GM18907 (cell line): ENCODE measurements around the gene RNF175.

Experiments used
- ATAC-seq: cut with Tn5 transposase; IDR thresholded peaks from one replicate; pipeline ENCODE4 v1.9.1; 2021; ENCODE audit warnings: mild to moderate bottlenecking, moderate library complexity; ENCODE audit not compliant: unreplicated experiment

The RNF175 gene

GRCh38 chr4:153759407-153760316 is at the start of gene RNF175:
RNF175 (minus strand) TSS chr4:153760024; CDS start chr4:153759862, 162 bp downstream.
- ATAC-seq = no peak

GRCh38 chr4:153809307-153809706 is 49.5 kb upstream of the RNF175 start:
- peak; percentile 66 for ATAC-seq

GRCh38 chr4:153808175-153808574 is 48.4 kb upstream of the RNF175 start:
- no peak for ATAC-seq

- ATAC-seq = no peak
Measured at GRCh38 chr4:153806073-153806472, 46.2 kb upstream of the RNF175 start.

- ATAC-seq = no peak
Measured at GRCh38 chr4:153804722-153805121, 44.9 kb upstream of the RNF175 start.

- ATAC-seq = no peak
Measured at GRCh38 chr4:153799694-153800074, 39.9 kb upstream of the RNF175 start.

- no peak for ATAC-seq
Measured at GRCh38 chr4:153798901-153799693, 39.3 kb upstream of the RNF175 start.

- ATAC-seq = no peak
Measured at GRCh38 chr4:153798420-153798819, 38.6 kb upstream of the RNF175 start.

GRCh38 chr4:153794006-153794405 is 34.2 kb upstream of the RNF175 start:
- no peak for ATAC-seq

- no peak for ATAC-seq
Measured at GRCh38 chr4:153792618-153793247, 32.9 kb upstream of the RNF175 start.

- no peak for ATAC-seq
Measured at GRCh38 chr4:153791746-153792617, 32.2 kb upstream of the RNF175 start.

GRCh38 chr4:153790962-153791551 is 31.2 kb upstream of the RNF175 start:
- no peak for ATAC-seq

GRCh38 chr4:153790500-153790865 is 30.7 kb upstream of the RNF175 start:
- ATAC-seq = no peak

- ATAC-seq = no peak
Measured at GRCh38 chr4:153789741-153790499, 30.1 kb upstream of the RNF175 start.

GRCh38 chr4:153788413-153789276 is 28.8 kb upstream of the RNF175 start, which contains the start of gene SFRP2:
SFRP2 (minus strand) TSS chr4:153789083; CDS start chr4:153788835, 248 bp downstream.
- ATAC-seq = no peak

GRCh38 chr4:153788051-153788412 is 28.2 kb upstream of the RNF175 start:
- no peak for ATAC-seq

GRCh38 chr4:153787575-153787974 is 27.8 kb upstream of the RNF175 start:
- no peak for ATAC-seq

GRCh38 chr4:153787061-153787560 is 27.3 kb upstream of the RNF175 start:
- no peak for ATAC-seq
